H1 (cell line): ENCODE results near the gene C1orf74.

Source experiments
- CHD2 ChIP-seq: IDR thresholded peaks from 2 replicates; pipeline ENCODE4 v1.6.1; 2012; ENCODE audit warnings: low read length, improper control_type of control experiment
- EGR1 ChIP-seq: IDR thresholded peaks from 2 replicates; pipeline ENCODE4 v1.6.1; 2011; ENCODE audit warnings: low read depth, low read length, borderline replicate concordance
- EP300 ChIP-seq, 2 experiments: IDR thresholded peaks; 1 replicate in 1 of 2; 2 replicates in 1 of 2; pipeline ENCODE4 v1.6.1; 2011 to 2012; ENCODE audit warnings: low read depth in 2 of 2, low read length in 2 of 2, mild to moderate bottlenecking in 2 of 2, borderline replicate concordance in 1 of 2, inconsistent platforms in 1 of 2, moderate library complexity in 1 of 2
- GABPA ChIP-seq: IDR thresholded peaks from 2 replicates; pipeline ENCODE4 v1.6.1; 2011; ENCODE audit warnings: mild to moderate bottlenecking, low read length, moderate library complexity, borderline replicate concordance; ENCODE audit not compliant: insufficient read depth
- POLR2A ChIP-seq, 2 experiments: IDR thresholded peaks; 1 replicate in 1 of 2; 2 replicates in 1 of 2; pipeline ENCODE4 v1.6.1; 2011; ENCODE audit warnings: low read depth in 2 of 2, low read length in 2 of 2, mild to moderate bottlenecking in 2 of 2; ENCODE audit errors: control extremely low read depth in 1 of 2
- TF ChIP-seq, protein P1 (sequence below), 3 experiments: IDR thresholded peaks; 1 replicate in 2 of 3; 2 replicates in 1 of 3; pipeline versions ENCODE4 v1.5.1 to v1.6.1; 2011; ENCODE audit warnings: low read length in 3 of 3, mild to moderate bottlenecking in 3 of 3, inconsistent platforms in 2 of 3, low read depth in 1 of 3, moderate library complexity in 1 of 3; ENCODE audit not compliant: insufficient read depth in 1 of 3; ENCODE audit errors: control extremely low read depth in 1 of 3

DNA sequence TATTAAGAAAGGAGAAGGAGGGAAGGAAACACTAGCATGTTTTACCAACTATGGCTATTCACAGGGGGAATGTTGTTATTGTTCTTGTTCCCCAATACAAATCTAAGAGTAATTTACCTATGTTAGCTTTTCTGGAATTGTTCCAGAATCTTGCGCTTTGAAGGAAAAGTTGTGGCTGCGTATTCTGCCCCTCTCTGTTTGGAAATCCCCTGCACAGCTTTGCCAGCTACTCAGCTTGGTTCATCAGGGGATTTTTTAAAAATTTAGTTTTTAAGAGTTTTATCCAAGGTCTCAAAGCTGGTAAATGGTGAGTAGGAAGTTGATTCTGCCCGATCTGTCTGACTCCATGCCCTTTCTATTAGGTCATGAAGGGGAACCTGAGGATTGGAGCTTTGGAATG, 31.1 kb upstream of the C1orf74 start:
- TF ChIP-seq EGR1: no peak
- no peak for TF ChIP-seq CHD2
- TF ChIP-seq POLR2A (IDR thresholded peaks at IDR 0.05; ENCODE audit: control extremely low read depth in 1 of 2, low read depth in 2 of 2, low read length in 2 of 2): no peak
- TF ChIP-seq, protein P1, sequence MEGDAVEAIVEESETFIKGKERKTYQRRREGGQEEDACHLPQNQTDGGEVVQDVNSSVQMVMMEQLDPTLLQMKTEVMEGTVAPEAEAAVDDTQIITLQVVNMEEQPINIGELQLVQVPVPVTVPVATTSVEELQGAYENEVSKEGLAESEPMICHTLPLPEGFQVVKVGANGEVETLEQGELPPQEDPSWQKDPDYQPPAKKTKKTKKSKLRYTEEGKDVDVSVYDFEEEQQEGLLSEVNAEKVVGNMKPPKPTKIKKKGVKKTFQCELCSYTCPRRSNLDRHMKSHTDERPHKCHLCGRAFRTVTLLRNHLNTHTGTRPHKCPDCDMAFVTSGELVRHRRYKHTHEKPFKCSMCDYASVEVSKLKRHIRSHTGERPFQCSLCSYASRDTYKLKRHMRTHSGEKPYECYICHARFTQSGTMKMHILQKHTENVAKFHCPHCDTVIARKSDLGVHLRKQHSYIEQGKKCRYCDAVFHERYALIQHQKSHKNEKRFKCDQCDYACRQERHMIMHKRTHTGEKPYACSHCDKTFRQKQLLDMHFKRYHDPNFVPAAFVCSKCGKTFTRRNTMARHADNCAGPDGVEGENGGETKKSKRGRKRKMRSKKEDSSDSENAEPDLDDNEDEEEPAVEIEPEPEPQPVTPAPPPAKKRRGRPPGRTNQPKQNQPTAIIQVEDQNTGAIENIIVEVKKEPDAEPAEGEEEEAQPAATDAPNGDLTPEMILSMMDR (IDR thresholded peaks at IDR 0.05; ENCODE audit: control extremely low read depth in 1 of 3, insufficient read depth in 1 of 3, low read depth in 1 of 3, low read length in 3 of 3): no peak
- no peak for TF ChIP-seq GABPA
- TF ChIP-seq EP300 (IDR thresholded peaks at IDR 0.05; ENCODE audit: borderline replicate concordance in 1 of 2, low read depth in 2 of 2, low read length in 2 of 2): no peak
